K562 (cell line): ENCODE results near the gene GNG3. TPM values are rescaled to one million over a fixed set of nuclear protein-coding genes. Genes with fewer than 3 reads are reported as not detected.
A peak's percentile ranks its signal among the peaks of the same experiment; 100 is the strongest.

Experiments
- CBFA2T2 ChIP-seq: fragments of 450-650 bp; conservative IDR thresholded peaks from 2 replicates; pipeline ENCODE4 v1.6.1; 2017; ENCODE audit warnings: mild to moderate bottlenecking
- CHD2 ChIP-seq: IDR thresholded peaks from 2 replicates; pipeline ENCODE4 v1.6.1; 2011; ENCODE audit warnings: low read depth, low read length
- COPS2 ChIP-seq: fragments of 450-650 bp; conservative IDR thresholded peaks from 2 replicates; pipeline ENCODE4 v1.6.1; 2016; ENCODE audit warnings: mild to moderate bottlenecking, moderate library complexity
- DPF2 ChIP-seq: fragments of 450-650 bp; IDR thresholded peaks from 2 replicates; pipeline ENCODE4 v1.6.1; 2016
- MAFF ChIP-seq: IDR thresholded peaks from 2 replicates; pipeline ENCODE4 v1.6.1; 2012; ENCODE audit warnings: low read length, improper control_type of control experiment
- MAFG ChIP-seq: fragments of 450-650 bp; conservative IDR thresholded peaks from 2 replicates; pipeline ENCODE4 v1.6.1; 2016; ENCODE audit warnings: missing genetic modification characterization, missing compliant biosample characterization
- MLLT1 ChIP-seq, 2 experiments: fragments of 450-650 bp; IDR thresholded peaks; 2 replicates each; pipeline ENCODE4 v1.6.1; 2016
- MTA1 ChIP-seq: fragments of 450-650 bp; IDR thresholded peaks from 2 replicates; pipeline ENCODE4 v1.6.1; 2017; ENCODE audit warnings: borderline replicate concordance
- POLR2AphosphoS2 ChIP-seq: IDR thresholded peaks from 2 replicates; pipeline ENCODE4 v1.6.1; 2012; ENCODE audit warnings: low read length, improper control_type of control experiment
- POLR2AphosphoS5 ChIP-seq: IDR thresholded peaks from 2 replicates; pipeline ENCODE4 v1.6.1; 2011; ENCODE audit warnings: mild to moderate bottlenecking, low read depth, low read length, moderate library complexity; ENCODE audit not compliant: control insufficient read depth, insufficient read depth
- PTBP1 ChIP-seq: fragments of 200-400 bp; formaldehyde crosslinking; IDR thresholded peaks from 2 replicates; pipeline ENCODE4 v1.6.1; 2017; ENCODE audit warnings: low read depth, low read length
- RB1 ChIP-seq: fragments of 450-650 bp; IDR thresholded peaks from 2 replicates; pipeline ENCODE4 v1.6.1; 2017; ENCODE audit warnings: low read depth, mild to moderate bottlenecking
- TBL1XR1 ChIP-seq, 2 experiments: IDR thresholded peaks; 2 replicates each; pipeline ENCODE4 v1.6.1; 2012; ENCODE audit warnings: improper control_type of control experiment in 2 of 2, low read length in 2 of 2, mild to moderate bottlenecking in 1 of 2
- TCF7L2 ChIP-seq: fragments of 150-350 bp; IDR thresholded peaks from 2 replicates; pipeline ENCODE4 v1.6.1; 2016; ENCODE audit warnings: low read depth, mild to moderate bottlenecking, low read length, moderate library complexity
- ZFP1 ChIP-seq: fragments of 450-650 bp; formaldehyde crosslinking; IDR thresholded peaks from 2 replicates; pipeline ENCODE4 v1.4.0; 2020; ENCODE audit warnings: mild to moderate bottlenecking, mixed read lengths
- ZNF146 ChIP-seq: IDR thresholded peaks from one replicate; pipeline ENCODE4 v1.6.1; 2018; ENCODE audit warnings: missing compliant biosample characterization; ENCODE audit not compliant: unreplicated experiment
- ZNF79 ChIP-seq: fragments of 250-450 bp; sonication (Bioruptor Pico); IDR thresholded peaks from 2 replicates; pipeline ENCODE4 v1.4.0; 2020; ENCODE audit warnings: low read depth, mild to moderate bottlenecking, moderate library complexity
- polyA plus RNA-seq, 8 experiments: library from polyadenylated mRNA; depleted of rRNA in 4 of 8; stranded (reverse) in 5 of 8; unstranded in 3 of 8; fragments of >200 nt; fragmentation: Nextera tagmentation in 2 of 8; fragmentation: Illumina TruSeq in 1 of 8; extraction: Ambion mirVana in 2 of 8; extraction: Trizol in 1 of 8; gene quantifications; 2 replicates each; pipeline versions ENCODE4 v1.2.1 to v1.2.3, GENCODE V29; 2011 to 2014; ENCODE audit warnings: inconsistent platforms in 1 of 8, missing spikeins in 1 of 8
- total RNA-seq, 7 experiments: library from RNA; depleted of rRNA in 6 of 7; stranded (reverse); fragments of >200 nt in 6 of 7; fragmentation: Illumina TruSeq in 2 of 7; extraction: Trizol in 2 of 7; gene quantifications; 2 replicates each; pipeline versions ENCODE4 v1.2.1 to v1.2.3, GENCODE V29; 2011 to 2021; ENCODE audit warnings: low replicate concordance in 1 of 7
- TF ChIP-seq, protein P1 (sequence below): sonication (generic); formaldehyde crosslinking; IDR thresholded peaks from 2 replicates; pipeline ENCODE4 v1.8.1; 2023; ENCODE audit warnings: mild to moderate bottlenecking, missing genetic modification reagents
- TF ChIP-seq, protein P2 (sequence below), 2 experiments: IDR thresholded peaks; 2 replicates each; pipeline ENCODE4 v1.6.1; 2011; ENCODE audit warnings: borderline replicate concordance in 1 of 2, control low read depth in 1 of 2, low read depth in 1 of 2, low read length in 1 of 2, mild to moderate bottlenecking in 1 of 2, mixed read lengths in 1 of 2, moderate library complexity in 1 of 2; ENCODE audit not compliant: insufficient read depth in 1 of 2, insufficient read length in 1 of 2, poor library complexity in 1 of 2, severe bottlenecking in 1 of 2; ENCODE audit errors: extremely low read depth in 1 of 2
- TF ChIP-seq, protein P3 (sequence below): fragments of 450-650 bp; IDR thresholded peaks from 2 replicates; pipeline ENCODE4 v1.7.0; 2016; ENCODE audit warnings: borderline replicate concordance
- TF ChIP-seq, protein P4 (sequence below): fragments of 250-450 bp; sonication (Bioruptor Pico); IDR thresholded peaks from 2 replicates; pipeline ENCODE4 v1.8.0; 2022; ENCODE audit warnings: inconsistent platforms, mild to moderate bottlenecking, moderate library complexity, borderline replicate concordance

GNG3 gene
- total and polyA plus RNA-seq, 9 of the 15 experiments (the other 6 are each of a cell fraction or from before 2014, with no cell fraction given), result 0.07 TPM; not detected in 8

GRCh38 chr11:62665599-62666258 is 41.7 kb upstream of the GNG3 start (continued):
- TF ChIP-seq, protein P1, sequence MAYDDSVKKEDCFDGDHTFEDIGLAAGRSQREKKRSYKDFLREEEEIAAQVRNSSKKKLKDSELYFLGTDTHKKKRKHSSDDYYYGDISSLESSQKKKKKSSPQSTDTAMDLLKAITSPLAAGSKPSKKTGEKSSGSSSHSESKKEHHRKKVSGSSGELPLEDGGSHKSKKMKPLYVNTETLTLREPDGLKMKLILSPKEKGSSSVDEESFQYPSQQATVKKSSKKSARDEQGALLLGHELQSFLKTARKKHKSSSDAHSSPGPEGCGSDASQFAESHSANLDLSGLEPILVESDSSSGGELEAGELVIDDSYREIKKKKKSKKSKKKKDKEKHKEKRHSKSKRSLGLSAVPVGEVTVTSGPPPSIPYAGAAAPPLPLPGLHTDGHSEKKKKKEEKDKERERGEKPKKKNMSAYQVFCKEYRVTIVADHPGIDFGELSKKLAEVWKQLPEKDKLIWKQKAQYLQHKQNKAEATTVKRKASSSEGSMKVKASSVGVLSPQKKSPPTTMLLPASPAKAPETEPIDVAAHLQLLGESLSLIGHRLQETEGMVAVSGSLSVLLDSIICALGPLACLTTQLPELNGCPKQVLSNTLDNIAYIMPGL (CRISPR knock-in tag), result peak; percentile 13; the same call in 1 of the 2 replicates
- no peak; the same call in 1 of the 2 replicates for TF ChIP-seq PTBP1
- TF ChIP-seq TCF7L2, result no peak
- TF ChIP-seq ZNF79 (CRISPR knock-in tag), result no peak
- TF ChIP-seq MTA1, result 0 out of 2 replicates have a peak, but pooled peaks have one; percentile 25
- TF ChIP-seq, protein P2, sequence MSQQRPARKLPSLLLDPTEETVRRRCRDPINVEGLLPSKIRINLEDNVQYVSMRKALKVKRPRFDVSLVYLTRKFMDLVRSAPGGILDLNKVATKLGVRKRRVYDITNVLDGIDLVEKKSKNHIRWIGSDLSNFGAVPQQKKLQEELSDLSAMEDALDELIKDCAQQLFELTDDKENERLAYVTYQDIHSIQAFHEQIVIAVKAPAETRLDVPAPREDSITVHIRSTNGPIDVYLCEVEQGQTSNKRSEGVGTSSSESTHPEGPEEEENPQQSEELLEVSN (IDR thresholded peaks at IDR 0.05; ENCODE audit: borderline replicate concordance in 1 of 2, extremely low read depth in 1 of 2, insufficient read depth in 1 of 2, insufficient read length in 1 of 2, low read depth in 1 of 2, low read length in 1 of 2, poor library complexity in 1 of 2, severe bottlenecking in 1 of 2), result peak in 1 of 2 experiments; percentile 46
- no peak for TF ChIP-seq CBFA2T2
- TF ChIP-seq MLLT1 (IDR thresholded peaks at IDR 0.05), result peak in 1 of 2 experiments; percentile 51; a peak in 1 of 4 replicates
- TF ChIP-seq MAFF, result no peak
- TF ChIP-seq POLR2AphosphoS5, result peak; percentile 50; the same call in 1 of the 2 replicates
- TF ChIP-seq MAFG, result no peak
- 0 out of 4 replicates have a peak, but pooled peaks of 1 of the 2 experiments have one; percentile 13 for TF ChIP-seq TBL1XR1 (IDR thresholded peaks at IDR 0.05; ENCODE audit: low read length in 2 of 2)
- TF ChIP-seq RB1, result no peak
- no peak for TF ChIP-seq COPS2
- peak; percentile 25; the same call in 1 of the 2 replicates for TF ChIP-seq CHD2
- TF ChIP-seq DPF2, result no peak
- TF ChIP-seq, protein P3, sequence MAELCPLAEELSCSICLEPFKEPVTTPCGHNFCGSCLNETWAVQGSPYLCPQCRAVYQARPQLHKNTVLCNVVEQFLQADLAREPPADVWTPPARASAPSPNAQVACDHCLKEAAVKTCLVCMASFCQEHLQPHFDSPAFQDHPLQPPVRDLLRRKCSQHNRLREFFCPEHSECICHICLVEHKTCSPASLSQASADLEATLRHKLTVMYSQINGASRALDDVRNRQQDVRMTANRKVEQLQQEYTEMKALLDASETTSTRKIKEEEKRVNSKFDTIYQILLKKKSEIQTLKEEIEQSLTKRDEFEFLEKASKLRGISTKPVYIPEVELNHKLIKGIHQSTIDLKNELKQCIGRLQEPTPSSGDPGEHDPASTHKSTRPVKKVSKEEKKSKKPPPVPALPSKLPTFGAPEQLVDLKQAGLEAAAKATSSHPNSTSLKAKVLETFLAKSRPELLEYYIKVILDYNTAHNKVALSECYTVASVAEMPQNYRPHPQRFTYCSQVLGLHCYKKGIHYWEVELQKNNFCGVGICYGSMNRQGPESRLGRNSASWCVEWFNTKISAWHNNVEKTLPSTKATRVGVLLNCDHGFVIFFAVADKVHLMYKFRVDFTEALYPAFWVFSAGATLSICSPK, result no peak
- no peak for TF ChIP-seq ZFP1 (CRISPR knock-in tag)
- TF ChIP-seq POLR2AphosphoS2, result peak; percentile 59; the same call in 1 of the 2 replicates
- TF ChIP-seq, protein P4, sequence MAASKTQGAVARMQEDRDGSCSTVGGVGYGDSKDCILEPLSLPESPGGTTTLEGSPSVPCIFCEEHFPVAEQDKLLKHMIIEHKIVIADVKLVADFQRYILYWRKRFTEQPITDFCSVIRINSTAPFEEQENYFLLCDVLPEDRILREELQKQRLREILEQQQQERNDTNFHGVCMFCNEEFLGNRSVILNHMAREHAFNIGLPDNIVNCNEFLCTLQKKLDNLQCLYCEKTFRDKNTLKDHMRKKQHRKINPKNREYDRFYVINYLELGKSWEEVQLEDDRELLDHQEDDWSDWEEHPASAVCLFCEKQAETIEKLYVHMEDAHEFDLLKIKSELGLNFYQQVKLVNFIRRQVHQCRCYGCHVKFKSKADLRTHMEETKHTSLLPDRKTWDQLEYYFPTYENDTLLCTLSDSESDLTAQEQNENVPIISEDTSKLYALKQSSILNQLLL (CRISPR knock-in tag), result no peak
- no peak for TF ChIP-seq ZNF146 (CRISPR knock-in tag)
